NK-92 (cell line): ENCODE results near the gene VKORC1L1.
"Not testable (repeated sequence)": the region's sequence is repeated elsewhere in the genome, so short reads cannot be mapped to it uniquely, and the experiment has no call there.

Experiments used
- DNase-seq: peaks from one replicate; lab custom pipeline; 2025; ENCODE audit not compliant: unreplicated experiment; lab: John Stamatoyannopoulos, UW

VKORC1L1 gene

DNA sequence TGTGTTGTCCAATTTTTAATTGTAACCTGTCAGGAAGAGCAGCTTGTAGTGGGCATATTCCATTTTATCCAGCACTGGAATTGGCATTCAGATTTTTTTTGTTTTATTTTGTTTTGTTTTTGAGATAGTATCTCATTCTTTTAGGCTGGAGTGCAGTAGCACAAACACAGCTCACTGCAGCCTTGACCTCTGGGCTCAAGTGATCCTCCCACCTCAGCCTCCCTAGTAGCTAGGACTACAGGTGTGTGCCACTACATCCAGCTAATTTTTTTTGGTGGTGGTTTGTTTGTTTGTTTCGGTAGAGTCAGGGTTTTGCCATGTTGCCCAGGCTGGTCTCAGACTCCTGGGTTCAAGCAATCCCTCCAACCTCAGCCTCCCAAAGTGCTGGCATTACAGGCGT, 64.4 kb downstream of the VKORC1L1 start:
- no peak for DNase-seq

DNA sequence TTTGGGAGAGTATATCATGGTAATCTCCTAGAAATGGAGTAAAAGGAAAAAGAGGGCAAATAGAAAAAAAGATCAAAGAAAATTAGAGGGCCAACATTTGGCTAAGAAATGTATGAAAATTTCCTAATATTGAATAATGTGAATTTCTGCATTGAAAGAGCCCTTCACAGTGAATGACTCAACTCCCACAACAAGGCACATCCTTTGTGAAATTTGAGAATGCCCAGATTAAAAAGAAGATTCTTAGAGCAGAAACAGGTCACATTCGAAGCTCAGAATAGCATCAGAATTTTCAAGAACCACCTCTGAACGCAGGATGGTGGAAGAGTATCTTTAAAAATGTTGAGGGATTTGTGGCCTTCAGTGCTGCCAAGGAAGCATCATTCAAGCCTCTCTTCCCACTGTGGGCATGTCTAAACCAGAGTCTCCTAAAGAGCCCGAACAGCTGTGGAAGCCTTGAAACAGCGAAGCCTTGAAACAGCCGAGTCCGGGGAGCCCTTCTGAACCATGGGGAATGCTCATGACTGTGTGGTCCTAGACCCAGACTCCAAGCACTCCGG, 65.5 kb downstream of the VKORC1L1 start:
- no peak for DNase-seq

DNA sequence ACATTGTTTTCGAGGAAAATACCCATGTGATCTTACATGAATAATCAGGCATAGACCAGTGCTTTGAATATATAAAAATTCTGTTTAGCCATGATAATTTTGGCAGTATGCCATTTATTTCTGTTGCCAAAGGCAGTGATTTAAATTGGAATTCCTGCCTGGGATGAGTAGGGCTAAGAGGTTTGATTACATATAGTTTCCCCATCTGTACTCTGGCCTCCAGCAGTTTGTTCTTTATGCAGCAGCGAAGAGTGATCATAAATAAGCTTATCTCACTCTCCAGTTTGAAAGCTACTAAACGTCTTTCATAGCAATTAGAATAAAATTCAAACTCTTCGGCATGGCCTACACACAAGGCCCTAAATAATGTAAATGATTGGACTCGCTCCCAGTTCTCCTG, 72.9 kb downstream of the VKORC1L1 start:
- DNase-seq, result not testable (repeated sequence)

GRCh38 chr7:65946904-65947303, 74.0 kb downstream of the VKORC1L1 start:
- no peak for DNase-seq

DNA sequence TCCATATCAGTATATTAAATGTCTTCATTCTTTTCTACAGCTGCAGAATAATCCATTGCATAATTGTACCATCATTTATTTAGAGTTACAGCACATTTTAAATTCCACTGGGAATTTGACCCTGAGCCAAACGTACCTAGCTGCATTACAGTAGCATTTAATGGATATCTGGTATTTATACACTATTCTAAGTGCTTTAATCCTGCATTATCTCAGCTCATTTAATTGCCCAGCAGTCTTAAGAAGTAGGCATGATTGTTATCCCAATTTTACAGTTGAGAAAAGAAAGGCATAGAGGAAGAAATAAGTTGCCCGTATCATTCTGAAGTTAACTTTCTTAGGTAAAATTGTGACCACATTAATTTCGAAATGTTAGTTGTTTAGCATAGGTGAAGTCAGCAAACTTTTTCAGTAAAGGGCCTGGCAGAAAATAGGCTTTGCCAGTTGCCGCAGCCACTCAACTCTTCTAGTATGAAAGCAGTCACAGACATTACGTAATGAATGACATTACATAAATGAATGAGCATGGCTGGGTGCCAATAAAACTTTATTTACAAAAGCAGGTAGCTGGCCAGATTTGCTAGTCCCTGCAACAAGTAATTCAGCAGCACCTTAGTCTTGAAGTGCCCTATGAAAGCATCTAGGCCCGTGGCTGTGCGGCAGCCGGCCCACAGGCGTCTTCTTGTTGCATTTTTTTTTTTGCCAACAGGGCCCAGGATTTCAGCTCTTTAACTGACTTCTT, 79.1 kb downstream of the VKORC1L1 start:
- DNase-seq, result no peak

GRCh38 chr7:65953001-65953720, 80.3 kb downstream of the VKORC1L1 start:
- no peak for DNase-seq

GRCh38 chr7:65953890-65954450, 81.1 kb downstream of the VKORC1L1 start:
- DNase-seq, result no peak

- no peak for DNase-seq
Observed at GRCh38 chr7:65955718-65956117, 82.8 kb downstream of the VKORC1L1 start.

DNA sequence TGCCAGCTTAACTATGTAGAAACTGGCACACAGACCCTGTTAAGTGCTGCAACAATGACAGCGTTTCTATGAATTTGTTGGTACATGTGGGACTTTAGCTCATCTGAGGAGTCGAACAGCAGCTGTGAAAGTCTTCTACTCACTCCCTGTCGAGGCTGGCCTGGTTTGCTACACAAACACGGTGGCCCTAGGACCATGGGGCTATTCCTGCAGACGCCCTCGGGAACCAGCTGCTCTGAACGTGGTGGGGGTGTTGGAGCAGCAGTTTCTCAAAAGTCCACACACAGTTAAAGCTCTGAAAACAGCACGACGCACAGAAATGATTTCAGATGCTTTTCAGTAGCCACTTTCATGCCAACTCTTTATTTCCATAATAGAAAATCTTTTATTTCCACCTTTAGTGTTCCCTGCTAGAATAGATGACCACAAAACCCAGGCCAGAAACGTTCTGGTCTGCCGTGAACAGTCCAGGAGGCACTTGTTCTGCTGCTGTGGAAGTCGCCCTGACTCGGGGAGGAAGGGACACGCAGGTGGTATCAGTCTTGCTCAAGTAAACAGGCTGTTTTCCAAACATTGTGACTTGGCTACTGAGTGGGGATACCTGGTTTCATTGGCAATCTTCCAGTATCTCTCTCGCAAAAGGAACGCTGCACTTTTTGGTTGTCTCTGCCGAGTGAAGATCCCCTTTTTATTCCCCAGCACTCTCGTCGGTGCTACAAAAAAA, 87.6 kb downstream of the VKORC1L1 start:
- no peak for DNase-seq

DNA sequence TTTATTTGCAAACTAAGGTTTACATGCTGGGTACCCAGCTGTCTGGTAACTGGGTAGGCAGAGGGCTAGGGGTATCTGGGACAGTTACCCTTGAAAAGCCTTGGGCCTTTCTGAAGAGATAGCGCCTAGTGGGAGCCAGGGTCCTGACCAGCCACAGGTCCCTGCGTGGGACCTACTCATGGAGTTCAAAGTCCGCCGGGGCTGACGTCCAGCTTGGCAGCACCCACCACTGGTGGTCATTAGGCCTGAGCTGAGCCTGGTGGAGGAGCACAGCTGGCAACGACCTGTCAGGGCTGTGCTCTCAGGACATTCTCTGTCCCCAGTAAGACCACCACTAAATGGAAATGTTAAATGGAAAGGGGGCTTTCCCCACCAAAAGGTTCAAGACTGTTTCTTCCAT, 89.2 kb downstream of the VKORC1L1 start:
- DNase-seq, result no peak

DNA sequence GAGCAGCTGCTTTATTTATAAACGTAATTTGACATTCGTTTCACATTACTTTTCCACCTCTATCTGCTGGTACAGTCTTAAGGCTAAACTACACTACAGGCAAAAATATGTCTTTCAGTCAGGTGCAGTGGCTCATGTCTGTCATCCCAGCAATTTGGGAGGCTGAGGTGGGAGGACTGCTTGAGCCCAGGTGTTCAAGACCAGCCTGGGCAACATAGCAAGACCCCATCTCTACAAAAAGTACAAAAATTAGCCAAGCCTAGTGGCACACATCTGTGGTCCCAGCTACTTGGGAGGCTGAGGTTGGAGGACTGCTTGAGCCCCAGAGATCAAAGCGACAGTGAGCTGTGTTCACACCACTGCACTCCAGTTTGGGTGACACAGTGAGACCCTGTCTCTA, 91.8 kb downstream of the VKORC1L1 start:
- DNase-seq, result not testable (repeated sequence)

GRCh38 chr7:65966146-65966545, 93.3 kb downstream of the VKORC1L1 start:
- no peak for DNase-seq

- no peak for DNase-seq
Observed at GRCh38 chr7:65967361-65968155, 94.7 kb downstream of the VKORC1L1 start.

DNA sequence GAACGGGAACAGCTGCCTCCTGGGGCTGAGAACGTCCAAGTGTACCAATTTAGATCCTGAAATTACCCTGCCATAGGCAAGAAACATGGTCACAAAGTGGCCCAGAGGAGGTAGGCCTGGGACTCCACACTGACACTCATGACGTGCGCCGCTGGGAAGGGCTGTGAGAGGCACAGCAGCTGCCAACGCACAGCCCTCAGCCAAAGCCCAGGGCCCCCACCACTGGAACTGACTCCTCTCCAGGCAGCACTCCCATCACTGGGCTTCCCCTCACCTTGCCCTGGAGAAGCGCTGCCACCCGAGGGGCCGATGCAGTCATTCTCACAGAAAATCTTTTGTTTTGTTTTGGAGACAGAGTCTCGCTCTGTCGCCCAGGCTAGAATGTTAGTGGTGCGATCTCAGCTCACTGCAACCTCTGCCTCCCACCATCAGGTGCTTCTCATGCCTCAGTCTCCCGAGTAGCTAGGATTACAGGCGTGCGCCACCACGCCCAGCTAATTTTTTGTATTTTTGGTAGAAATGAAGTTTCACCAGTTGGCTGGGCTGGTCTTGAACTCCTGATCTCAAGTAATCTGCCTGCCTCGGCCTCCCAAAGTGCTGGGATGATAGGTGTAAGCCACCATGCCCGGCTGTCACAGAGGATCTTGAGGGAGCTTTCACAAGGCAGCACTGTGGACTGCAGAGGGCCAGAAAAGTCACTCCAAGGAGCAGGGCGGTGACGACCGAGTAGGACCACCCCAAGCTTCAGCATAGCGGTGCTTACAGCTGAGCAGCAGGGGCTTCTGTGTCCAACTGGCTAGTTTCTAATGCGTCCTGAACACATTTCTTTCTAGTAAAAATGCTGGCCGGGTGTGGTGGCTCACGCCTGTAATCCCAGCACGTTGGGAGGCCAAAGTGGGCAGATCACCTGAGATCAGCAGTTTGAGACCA, 95.6 kb downstream of the VKORC1L1 start:
- DNase-seq, result no peak

- no peak for DNase-seq
Observed at GRCh38 chr7:65971021-65971420, 98.1 kb downstream of the VKORC1L1 start.

DNA sequence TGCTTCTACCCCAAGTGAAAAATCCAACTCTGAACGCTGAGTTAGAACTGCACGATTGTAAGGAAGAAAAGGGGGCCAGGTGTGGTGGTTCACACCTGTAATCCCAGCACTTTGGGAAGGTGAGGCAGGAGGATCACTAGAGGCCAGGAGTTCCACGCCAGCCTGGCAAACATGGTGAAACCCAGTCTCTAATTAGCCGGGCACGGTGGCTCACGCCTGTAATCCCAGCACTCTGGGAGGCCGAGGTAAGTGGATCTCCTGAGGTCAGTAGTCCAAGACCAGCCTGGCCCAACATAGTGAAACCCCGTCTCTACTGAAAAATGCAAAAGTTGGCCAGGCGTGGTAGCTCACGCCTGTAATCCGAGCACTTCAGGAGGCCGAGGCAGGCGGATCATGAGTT, 100.1 kb downstream of the VKORC1L1 start:
- DNase-seq, result no peak

- no peak for DNase-seq
Observed at GRCh38 chr7:65974191-65974801, 101.4 kb downstream of the VKORC1L1 start.

DNA sequence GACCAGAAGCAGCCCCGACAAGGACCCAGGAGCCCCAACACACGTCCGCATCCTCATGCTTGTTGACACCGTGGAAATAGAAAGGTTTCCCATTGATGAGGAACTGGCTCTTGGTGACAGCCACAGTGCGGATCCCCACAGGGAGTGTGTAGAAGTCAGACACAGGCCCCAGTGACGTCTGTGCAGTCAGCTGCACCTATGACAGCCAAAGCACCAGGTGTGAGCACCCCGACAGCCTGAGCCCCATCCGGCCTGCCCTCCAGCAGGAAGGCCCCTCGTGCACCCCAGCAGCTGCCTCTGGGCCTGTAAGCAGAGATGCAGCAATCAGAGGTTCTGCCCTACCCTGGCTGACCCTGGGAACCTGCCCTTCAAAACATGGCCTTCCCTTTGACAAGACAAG, 102.0 kb downstream of the VKORC1L1 start:
- DNase-seq, result no peak

DNA sequence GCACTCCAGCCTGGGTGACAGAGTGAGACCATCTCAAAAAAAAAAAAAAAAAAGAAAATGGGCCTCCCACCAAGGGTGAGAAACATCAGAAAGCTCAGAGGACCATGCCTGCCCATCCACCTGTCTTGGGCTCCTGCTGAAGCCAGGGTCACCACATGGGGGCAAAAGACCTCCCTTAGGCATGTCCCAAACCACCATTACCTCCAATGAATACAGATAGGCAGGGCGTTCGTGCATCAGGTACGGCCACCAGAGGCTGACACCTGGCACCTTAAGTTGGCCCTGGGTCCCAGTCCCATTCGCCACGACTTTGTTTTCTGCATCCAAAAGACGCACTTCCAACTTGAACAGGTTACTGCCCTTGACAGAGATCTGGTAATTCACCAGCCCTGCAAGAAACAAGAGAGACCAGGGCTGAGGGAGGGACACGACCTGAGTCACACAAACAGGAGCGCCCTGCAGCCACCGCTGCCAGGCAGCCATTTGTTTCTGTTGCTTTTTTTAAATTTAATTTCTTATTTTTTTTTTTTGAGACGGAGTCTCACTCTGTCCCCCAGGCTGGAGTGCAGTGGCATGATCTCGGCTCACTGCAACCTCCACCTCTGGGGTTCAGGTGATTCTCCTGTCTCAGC, 103.1 kb downstream of the VKORC1L1 start:
- no peak for DNase-seq
